NCI-H1048 (cell line): ENCODE measurements around the gene MLF1.
A peak's percentile ranks its signal among the peaks of the same experiment; 100 is the strongest.

Experiments
- DNase-seq: peaks from one replicate; lab custom pipeline; 2025; lab: John Stamatoyannopoulos, UW

The MLF1 gene

DNA sequence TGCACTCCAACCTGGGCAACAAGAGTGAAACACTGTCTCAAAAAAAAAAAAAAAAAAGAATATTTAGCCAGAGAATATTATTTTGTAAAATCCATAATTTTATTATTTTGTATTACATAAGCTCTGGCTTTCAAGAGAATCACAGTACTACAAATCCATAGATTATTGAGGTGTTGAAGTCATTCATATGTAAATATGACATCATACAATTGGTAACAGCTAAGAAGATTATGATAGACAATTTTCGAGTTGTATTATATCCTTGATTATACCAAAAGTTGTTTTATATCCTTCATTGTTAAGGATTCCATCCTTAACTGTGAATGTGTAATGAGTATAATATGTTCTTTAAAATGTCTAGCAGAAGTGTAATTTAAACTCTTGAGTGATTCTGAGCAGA lies 3.7 kb downstream of the MLF1 start:
- DNase-seq: no peak

- DNase-seq: no peak
Observed at GRCh38 chr3:158590223-158590622, 19.2 kb downstream of the MLF1 start.

GRCh38 chr3:158600787-158601186 lies 29.8 kb downstream of the MLF1 start:
- no peak for DNase-seq

DNA sequence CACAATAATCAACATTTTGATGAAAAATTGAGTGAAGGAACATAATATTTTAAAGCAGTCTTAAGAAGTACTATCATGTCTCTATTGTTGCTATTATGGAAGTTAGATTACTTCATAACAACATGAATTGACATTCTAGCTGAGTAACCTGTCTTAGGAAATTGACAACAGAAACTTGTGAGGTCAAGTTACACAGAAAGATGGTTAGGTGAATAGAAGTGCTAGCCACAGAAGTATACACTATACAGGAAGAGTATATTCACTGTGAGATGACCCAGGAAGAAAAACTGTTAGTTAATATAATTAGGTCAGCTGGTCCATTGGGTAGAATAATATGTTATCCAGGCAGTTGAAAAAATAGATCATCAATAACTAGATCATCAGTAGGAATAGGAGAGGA lies 31.2 kb downstream of the MLF1 start:
- no peak for DNase-seq

DNA sequence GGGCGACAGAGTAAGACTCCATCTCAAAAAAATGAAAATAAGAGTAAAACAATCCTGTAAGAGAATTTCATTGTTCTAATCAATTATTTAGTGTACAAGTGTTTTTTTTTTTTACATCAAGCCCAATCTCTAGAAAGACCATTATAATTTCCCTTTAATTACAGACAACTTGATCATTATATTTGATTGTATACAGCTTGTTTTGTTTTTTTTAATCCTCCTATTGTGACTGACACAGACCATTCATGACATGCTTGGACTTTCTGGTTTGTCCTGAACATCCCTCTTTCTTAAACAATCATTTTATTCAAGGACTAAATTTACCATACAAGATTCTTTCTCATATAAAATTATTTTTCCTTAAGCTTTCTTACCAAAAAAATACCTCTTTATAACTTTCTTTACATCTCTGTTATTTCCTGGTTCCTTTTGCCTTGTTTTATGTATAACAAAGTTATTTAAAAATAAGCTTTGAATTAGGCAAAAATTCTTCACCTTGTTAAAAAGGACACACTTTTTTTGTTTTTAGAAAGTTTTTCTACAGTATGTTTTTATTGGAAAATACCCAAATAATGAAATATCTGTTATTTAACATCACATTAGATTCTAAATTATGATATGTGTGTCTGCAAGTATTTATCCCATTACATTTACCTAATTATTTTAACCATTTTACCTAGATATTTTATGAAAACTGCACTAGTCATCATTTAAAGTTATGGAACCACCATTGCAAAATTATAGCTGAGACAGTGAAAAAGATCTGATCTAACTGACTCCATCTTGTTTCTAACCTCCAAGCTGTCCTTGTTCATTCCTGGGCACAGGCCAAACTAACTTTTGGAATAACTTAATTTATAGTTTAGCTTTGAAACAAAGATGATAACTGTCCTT lies 47.2 kb downstream of the MLF1 start:
- no peak for DNase-seq

GRCh38 chr3:158625881-158626280 lies 54.9 kb downstream of the MLF1 start:
- DNase-seq: no peak

DNA sequence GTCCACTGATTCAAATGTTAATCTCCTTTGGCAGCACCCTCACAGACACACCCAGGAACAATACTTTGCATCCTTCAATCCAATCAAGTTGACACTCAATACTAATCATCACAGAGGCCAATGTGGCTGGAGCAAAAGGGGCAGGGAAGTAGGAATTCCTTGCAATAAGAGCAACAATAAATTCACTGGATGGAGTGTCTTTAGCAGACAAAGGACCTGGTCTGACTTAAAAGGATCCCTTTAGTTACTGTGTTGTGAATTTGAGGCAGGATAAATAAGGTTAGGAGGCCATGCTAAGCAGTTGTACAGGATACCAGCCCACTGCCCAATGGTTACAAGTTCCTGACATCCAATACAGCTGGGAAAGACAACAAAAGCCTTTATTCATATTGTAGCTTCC lies 61.0 kb downstream of the MLF1 start:
- no peak for DNase-seq

DNA sequence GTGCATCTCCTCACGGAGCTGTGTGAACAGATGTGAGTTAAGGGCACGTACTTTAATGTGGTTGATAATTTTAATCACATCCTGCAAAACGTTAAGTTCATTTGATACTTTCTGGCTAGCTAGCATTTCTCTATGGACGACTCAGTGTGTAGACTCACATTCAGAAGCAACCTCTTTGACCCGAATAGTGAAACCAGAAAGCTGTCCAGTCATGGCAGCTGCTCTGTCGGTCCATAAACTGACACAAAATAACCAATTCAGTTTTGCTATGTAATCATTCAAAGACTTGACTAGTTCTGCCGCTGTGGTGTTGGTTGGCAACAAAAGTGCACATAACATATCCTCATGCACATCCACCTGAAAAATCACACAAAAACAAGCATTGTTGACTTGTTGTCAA lies 69.7 kb downstream of the MLF1 start:
- DNase-seq: no peak

DNA sequence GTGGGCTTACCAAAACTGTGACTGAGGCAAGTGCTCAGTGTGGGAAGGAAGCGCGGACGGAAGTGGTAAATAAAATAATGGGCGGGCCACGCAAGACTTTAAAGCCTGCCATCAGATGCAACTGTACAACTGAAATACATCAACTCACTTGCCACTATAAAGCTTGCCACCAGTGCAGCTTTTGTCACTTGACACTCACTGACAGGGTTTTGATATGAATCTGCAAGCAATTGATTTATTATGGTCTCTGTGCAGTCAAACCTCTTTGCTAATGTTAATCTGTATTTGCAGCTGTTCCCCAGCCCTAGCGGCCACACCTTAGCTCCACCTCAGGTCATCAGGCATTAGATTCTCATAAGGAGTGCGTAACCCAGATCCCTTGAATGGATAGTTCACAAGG lies 71.0 kb downstream of the MLF1 start:
- DNase-seq: no peak

DNA sequence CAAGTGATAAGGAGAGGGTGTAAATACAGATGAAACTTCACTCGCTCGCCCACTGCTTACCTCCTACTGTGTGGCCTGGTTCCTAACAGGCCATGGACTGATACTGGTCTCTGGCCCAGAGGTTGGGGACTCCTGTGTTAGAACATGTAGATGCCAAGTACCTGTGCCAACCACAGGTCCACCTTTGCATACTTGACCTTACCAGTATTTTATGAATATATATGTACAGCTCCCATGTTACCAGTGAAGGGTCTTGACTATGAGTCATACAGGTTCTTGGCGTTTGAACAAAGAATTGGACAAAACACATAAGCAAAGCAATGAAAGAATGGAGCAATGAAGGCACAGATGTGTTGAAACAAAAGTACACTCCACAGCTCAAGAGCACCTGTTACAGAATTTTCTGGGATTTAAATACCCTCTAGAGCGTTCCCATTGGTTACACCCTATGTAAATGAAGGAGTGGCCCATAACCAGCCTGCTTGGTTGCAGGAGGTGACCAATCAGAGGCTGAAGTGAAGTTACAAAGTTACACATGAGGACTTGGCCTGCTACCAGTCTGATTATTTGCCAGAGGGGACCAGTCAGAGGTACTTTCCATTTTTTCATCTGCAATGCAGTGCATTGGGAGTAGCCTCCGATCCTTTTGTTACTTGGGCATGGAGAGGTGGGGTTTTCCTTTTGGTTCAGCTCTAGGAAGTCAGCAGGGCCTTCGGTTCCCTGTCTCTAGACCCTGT lies 71.6 kb downstream of the MLF1 start:
- no peak for DNase-seq

DNA sequence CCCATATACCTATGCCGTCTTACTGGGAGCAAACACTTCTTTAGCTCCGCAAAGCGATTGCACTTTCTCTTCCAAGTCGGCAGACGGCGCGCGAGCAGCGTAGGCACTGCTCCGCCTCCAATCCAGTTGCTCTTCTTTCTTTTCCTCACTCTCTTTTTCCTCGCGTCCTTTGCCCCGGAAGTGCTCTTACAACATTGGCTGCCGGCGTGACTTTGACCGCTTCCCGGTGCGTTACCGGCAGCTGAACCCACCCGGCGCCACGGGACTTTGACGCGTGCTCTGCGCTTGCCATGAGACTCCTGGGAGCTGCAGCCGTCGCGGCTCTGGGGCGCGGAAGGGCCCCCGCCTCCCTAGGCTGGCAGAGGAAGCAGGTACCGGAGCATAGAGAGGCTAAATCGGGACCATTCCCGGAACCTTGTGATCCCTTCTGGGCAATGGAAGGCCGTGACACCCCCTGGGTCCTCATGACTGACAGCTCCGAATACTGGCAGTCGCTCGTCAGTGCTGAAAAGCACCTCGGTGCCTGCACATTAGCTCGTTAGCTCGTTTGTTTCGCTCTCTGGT lies 73.4 kb downstream of the MLF1 start, which contains the start of gene GFM1:
Gene GFM1 (plus strand): TSS at position 183 of the 564 bp plus-strand sequence. CDS start 108 bp downstream, at position 291.
- peak; percentile 83 for DNase-seq

GRCh38 chr3:158649791-158650190 lies 78.8 kb downstream of the MLF1 start:
- DNase-seq: no peak

DNA sequence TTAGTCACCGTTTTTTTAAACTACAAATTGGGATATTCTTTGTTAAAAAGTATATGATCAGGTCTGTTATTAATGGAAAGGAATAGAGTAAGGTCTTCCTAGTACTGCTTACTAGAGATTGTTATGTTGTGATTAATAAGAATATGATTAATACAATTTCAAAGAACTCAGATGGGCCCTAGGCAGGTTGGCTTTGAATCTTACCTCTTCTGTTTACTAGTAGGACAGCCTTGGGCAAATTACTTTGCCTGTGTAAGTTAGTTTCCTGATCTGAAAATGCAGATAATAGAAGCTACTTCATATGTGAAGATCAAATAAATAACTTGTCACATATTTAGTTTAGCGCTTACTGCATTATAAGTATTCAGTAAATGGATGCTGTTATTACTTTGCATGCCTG lies 80.2 kb downstream of the MLF1 start:
- DNase-seq: no peak

GRCh38 chr3:158652463-158652862 lies 81.5 kb downstream of the MLF1 start:
- DNase-seq: no peak
